GM12891 (cell line): ENCODE measurements around the gene TMC1.

Experiments
- DNase-seq: peaks from one replicate; pipeline ENCODE4 v3.0.0; 2011; ENCODE audit warnings: low spot score; ENCODE audit not compliant: insufficient read length
- FAIRE-seq: peaks from 2 replicates; lab custom pipeline; 2011; peaks lifted over from hg19 to GRCh38; lab: Jason Lieb, UNC
- PAX5 ChIP-seq: IDR thresholded peaks from 2 replicates; pipeline ENCODE4 v1.6.1; 2011; ENCODE audit warnings: low read length, moderate library complexity, mild to moderate bottlenecking; ENCODE audit not compliant: insufficient read depth, severe bottlenecking
- POLR2A ChIP-seq: IDR thresholded peaks from 2 replicates; pipeline ENCODE4 v1.6.1; 2011; ENCODE audit warnings: low read depth, low read length, control low read depth
- POLR2AphosphoS5 ChIP-seq: IDR thresholded peaks from 2 replicates; pipeline ENCODE4 v1.6.1; 2011; ENCODE audit warnings: low read depth, low read length, control low read depth
- POU2F2 ChIP-seq: IDR thresholded peaks from 2 replicates; pipeline ENCODE4 v1.6.1; 2011; ENCODE audit warnings: low read depth, mild to moderate bottlenecking, control low read depth, low read length, moderate library complexity
- SPI1 ChIP-seq: IDR thresholded peaks from 2 replicates; pipeline ENCODE4 v1.6.1; 2011; ENCODE audit warnings: low read depth, low read length, control low read depth
- TAF1 ChIP-seq: IDR thresholded peaks from 2 replicates; pipeline ENCODE4 v1.6.1; 2011; ENCODE audit warnings: low read depth, low read length, control low read depth

TMC1 gene

GRCh38 chr9:72883875-72884274 lies 362.5 kb downstream of the TMC1 start:
- no peak for DNase-seq
- no peak for TF ChIP-seq POLR2A
- no peak for FAIRE-seq

- FAIRE-seq (no peak), DNase-seq (no peak)
- TF ChIP-seq TAF1 (no peak), SPI1 (no peak), PAX5 (no peak), POLR2AphosphoS5 (no peak), POU2F2 (no peak)
Measured at GRCh38 chr9:72884508-72884907, 363.1 kb downstream of the TMC1 start.
